GM18505 (cell line): ENCODE measurements around the gene MRPL4.
"Not testable (repeated sequence)": the region's sequence is repeated elsewhere in the genome, so short reads cannot be mapped to it uniquely, and the experiment has no call there.

Source experiments
- ATAC-seq: cut with Tn5 transposase; IDR thresholded peaks from one replicate; pipeline ENCODE4 v1.9.1; 2021; ENCODE audit not compliant: unreplicated experiment
- POLR2A ChIP-seq: IDR thresholded peaks from 4 replicates; pipeline ENCODE4 v1.6.1; 2011; ENCODE audit warnings: borderline replicate concordance; ENCODE audit not compliant: insufficient read depth, insufficient read length; ENCODE audit errors: extremely low read depth

Gene MRPL4

GRCh38 chr19:10223488-10224213 is 28.4 kb upstream of the MRPL4 start:
- TF ChIP-seq POLR2A = no peak
- ATAC-seq = no peak

- no peak for TF ChIP-seq POLR2A
- ATAC-seq = no peak
Observed at GRCh38 chr19:10224337-10224736, 27.7 kb upstream of the MRPL4 start.

- no peak for ATAC-seq
- TF ChIP-seq POLR2A = no peak
Observed at GRCh38 chr19:10226021-10226375, 26.0 kb upstream of the MRPL4 start.

GRCh38 chr19:10226376-10227025 is 25.5 kb upstream of the MRPL4 start:
- no peak for ATAC-seq
- TF ChIP-seq POLR2A = no peak

GRCh38 chr19:10227026-10227971 is 24.7 kb upstream of the MRPL4 start:
- no peak for ATAC-seq
- TF ChIP-seq POLR2A = no peak

- no peak for ATAC-seq
Observed at GRCh38 chr19:10228393-10228792, 23.6 kb upstream of the MRPL4 start.

GRCh38 chr19:10228920-10229319 is 23.1 kb upstream of the MRPL4 start:
- TF ChIP-seq POLR2A = no peak
- no peak for ATAC-seq

More at GRCh38 chr19:10228393-10228792, 23.6 kb upstream of the MRPL4 start:
- no peak for TF ChIP-seq POLR2A

GRCh38 chr19:10230173-10230860 is 21.7 kb upstream of the MRPL4 start:
- ATAC-seq = peak; percentile 23
- no peak for TF ChIP-seq POLR2A

- peak; percentile 70 for TF ChIP-seq POLR2A
- ATAC-seq = peak; percentile 42
Observed at GRCh38 chr19:10230861-10231611, 21.0 kb upstream of the MRPL4 start, which contains the start of gene S1PR2. TSS of gene S1PR2 (minus strand) at chr19:10231331. CDS start at chr19:10224905, 6,426 bp downstream.

- TF ChIP-seq POLR2A = no peak
- no peak for ATAC-seq
Observed at GRCh38 chr19:10231612-10232228, 20.3 kb upstream of the MRPL4 start.

GRCh38 chr19:10233946-10234345 is 18.1 kb upstream of the MRPL4 start:
- no peak for TF ChIP-seq POLR2A

GRCh38 chr19:10235003-10235402 is 17.0 kb upstream of the MRPL4 start:
- ATAC-seq = no peak
- no peak for TF ChIP-seq POLR2A

More at GRCh38 chr19:10233946-10234345, 18.1 kb upstream of the MRPL4 start:
- ATAC-seq = no peak

GRCh38 chr19:10235409-10235808 is 16.6 kb upstream of the MRPL4 start:
- not testable (repeated sequence) for ATAC-seq
